Smooth muscle cell (in vitro differentiated cells): ENCODE results near the gene CELF4. TPM values are rescaled to one million over a fixed set of nuclear protein-coding genes. Genes with fewer than 3 reads are reported as not detected.

Source experiments
- DNase-seq: peaks from one replicate; lab custom pipeline; 2025; ENCODE audit not compliant: unreplicated experiment; lab: John Stamatoyannopoulos, UW
- H2AFZ ChIP-seq: fragments of 200-600 bp; sonication (generic); 2 replicates; pipeline ENCODE4 v1.6.0; 2016; ENCODE audit warnings: antibody characterized with exemption, low read depth, mild to moderate bottlenecking
- H3F3A ChIP-seq: fragments of 200-600 bp; sonication (generic); 2 replicates; pipeline ENCODE4 v1.6.0; 2017; ENCODE audit warnings: antibody characterized with exemption, low read depth
- H3K27ac ChIP-seq: fragments of 200-600 bp; sonication (generic); 2 replicates; pipeline ENCODE4 v1.5.1; 2016; ENCODE audit warnings: low read depth, mild to moderate bottlenecking
- H3K27me3 ChIP-seq: fragments of 200-600 bp; sonication (generic); 2 replicates; pipeline ENCODE4 v1.6.1; 2016; ENCODE audit warnings: low read depth, mild to moderate bottlenecking
- H3K36me3 ChIP-seq: fragments of 200-600 bp; sonication (generic); 2 replicates; pipeline ENCODE4 v1.5.1; 2016; ENCODE audit warnings: low read depth
- H3K4me1 ChIP-seq: fragments of 200-600 bp; sonication (generic); 2 replicates; pipeline ENCODE4 v1.5.1; 2016; ENCODE audit warnings: low read depth
- H3K4me2 ChIP-seq: fragments of 200-600 bp; sonication (generic); 2 replicates; pipeline ENCODE4 v1.6.0; 2016; ENCODE audit warnings: mild to moderate bottlenecking
- H3K4me3 ChIP-seq: fragments of 200-600 bp; sonication (generic); 2 replicates; pipeline ENCODE4 v1.5.1; 2016; ENCODE audit warnings: mild to moderate bottlenecking
- H3K79me2 ChIP-seq: fragments of 200-600 bp; sonication (generic); 2 replicates; pipeline ENCODE4 v1.6.0; 2016; ENCODE audit warnings: low read depth, mild to moderate bottlenecking
- H3K9ac ChIP-seq: fragments of 200-600 bp; sonication (generic); 2 replicates; pipeline ENCODE4 v1.6.0; 2016; ENCODE audit warnings: low read depth
- H3K9me3 ChIP-seq: fragments of 200-600 bp; sonication (generic); replicated peaks from 2 replicates; pipeline ENCODE4 v1.5.1; 2016; ENCODE audit warnings: low read depth
- H4K20me1 ChIP-seq: fragments of 200-600 bp; sonication (generic); 2 replicates; pipeline ENCODE4 v1.6.0; 2016; ENCODE audit warnings: low read depth
- CTCF ChIP-seq: fragments of 200-600 bp; sonication (generic); IDR thresholded peaks from 2 replicates; pipeline ENCODE4 v1.5.1; 2017; ENCODE audit warnings: borderline replicate concordance, mild to moderate bottlenecking, antibody characterized with exemption; ENCODE audit not compliant: insufficient read depth, poor library complexity, severe bottlenecking
- WGBS: methylation state at CpG from one replicate; pipeline ENCODE4 v1.1.7; 2016; ENCODE audit warnings: low lambda C conversion rate; 5-methylcytosine and 5-hydroxymethylcytosine counted together
- polyA plus RNA-seq: library from polyadenylated mRNA; unstranded; fragments of >200 nt; fragmentation: Nextera tagmentation; extraction: Ambion mirVana; gene quantifications from 2 replicates; pipeline ENCODE4 v1.2.1, GENCODE V29; 2016
- total RNA-seq: library from RNA; depleted of rRNA; stranded (reverse); fragments of >200 nt; gene quantifications from 2 replicates; pipeline ENCODE4 v1.2.3, GENCODE V29; 2014

The CELF4 gene
- total and polyA plus RNA-seq, 2 experiments from 2014 or later, result 0.40 TPM; not detected in 1

GRCh38 chr18:37521510-37522465 is 43.8 kb downstream of the CELF4 start:
- Histone ChIP-seq H3K27me3 (peaks cover 40% of the 10 kb centered on the region), H4K20me1 (no peaks in the 10 kb centered on the region), H3K27ac (no peak overlapping the region), H3K9ac (no peak overlapping the region), H3K4me1 (peaks cover 3% of the 10 kb centered on the region), H3K4me3 (no peak overlapping the region), H3K36me3 (no peaks in the 10 kb centered on the region), H2AFZ (no peak overlapping the region), H3K79me2 (no peaks in the 10 kb centered on the region), H3F3A (no peaks in the 10 kb centered on the region), H3K9me3 (no peaks in the 10 kb centered on the region), H3K4me2 (no peak overlapping the region)
- WGBS, result 66% methylated on average over 19 of the region's 19 CpGs
- DNase-seq, result no peak
- TF ChIP-seq CTCF, result no peak

GRCh38 chr18:37520508-37520907 is 45.1 kb downstream of the CELF4 start:
- Histone ChIP-seq H3K9me3 (no peaks in the 10 kb centered on the region), H3K27me3 (peaks cover 28% of the 10 kb centered on the region), H3K9ac (no peak overlapping the region), H3F3A (no peaks in the 10 kb centered on the region), H3K79me2 (no peaks in the 10 kb centered on the region), H3K4me2 (no peak overlapping the region), H3K36me3 (no peaks in the 10 kb centered on the region), H3K4me1 (peaks cover 3% of the 10 kb centered on the region), H4K20me1 (no peaks in the 10 kb centered on the region), H3K4me3 (no peak overlapping the region), H2AFZ (no peak overlapping the region), H3K27ac (no peak overlapping the region)
- DNase-seq, result no peak
- WGBS, result 53% methylated on average over 3 of the region's 3 CpGs
- TF ChIP-seq CTCF, result no peak

- Histone ChIP-seq H3K27me3 (peaks cover 19% of the 10 kb centered on the region), H3K4me2 (no peak overlapping the region), H3F3A (no peaks in the 10 kb centered on the region), H3K36me3 (no peaks in the 10 kb centered on the region), H2AFZ (no peak overlapping the region), H3K4me1 (peaks cover 8% of the 10 kb centered on the region), H3K79me2 (no peaks in the 10 kb centered on the region), H3K27ac (no peak overlapping the region), H3K4me3 (no peak overlapping the region), H3K9ac (no peak overlapping the region), H4K20me1 (no peaks in the 10 kb centered on the region), H3K9me3 (no peaks in the 10 kb centered on the region)
- no peak for DNase-seq
- 70% methylated on average over 9 of the region's 9 CpGs for WGBS
- no peak for TF ChIP-seq CTCF
Observed at GRCh38 chr18:37519510-37520135, 46.0 kb downstream of the CELF4 start.
